ENCODE data around the gene KIF26B.

Gene KIF26B

GRCh38 chr1:245481261-245481660 lies 326.5 kb downstream of the KIF26B start:
- no peak for ATAC-seq
- TF ChIP-seq ZNF70 (CRISPR knock-in tag; IDR thresholded peaks at IDR 0.05) (no peak), TSHZ2 (CRISPR knock-in tag; IDR thresholded peaks at IDR 0.05) (no peak), GLIS3 (CRISPR knock-in tag; IDR thresholded peaks at IDR 0.05) (no peak), BACH2 (CRISPR knock-in tag; IDR thresholded peaks at IDR 0.05; ENCODE audit: borderline replicate concordance) (no peak), ISL1 (CRISPR knock-in tag; IDR thresholded peaks at IDR 0.05) (no peak), ZFP30 (CRISPR knock-in tag; IDR thresholded peaks at IDR 0.05) (no peak), ESRRG (CRISPR knock-in tag; IDR thresholded peaks at IDR 0.05) (no peak), PATZ1 (CRISPR knock-in tag; IDR thresholded peaks at IDR 0.05; ENCODE audit: borderline replicate concordance) (no peak), POU6F1 (CRISPR knock-in tag; IDR thresholded peaks at IDR 0.05; ENCODE audit: borderline replicate concordance, low read depth) (no peak), RARB (CRISPR knock-in tag; IDR thresholded peaks at IDR 0.05) (no peak), TOX (CRISPR knock-in tag; IDR thresholded peaks at IDR 0.05; ENCODE audit: borderline replicate concordance) (no peak), ZNF565 (CRISPR knock-in tag; conservative IDR thresholded peaks at IDR 0.05; ENCODE audit: low read depth) (no peak), CREB5 (CRISPR knock-in tag; IDR thresholded peaks at IDR 0.05; ENCODE audit: low read depth) (no peak), OSR1 (CRISPR knock-in tag; IDR thresholded peaks at IDR 0.05) (no peak)

GRCh38 chr1:245483247-245483646 lies 328.5 kb downstream of the KIF26B start:
- no peak for ATAC-seq
- TF ChIP-seq ZNF8 (CRISPR knock-in tag; IDR thresholded peaks at IDR 0.05) (no peak), ZNF70 (CRISPR knock-in tag; IDR thresholded peaks at IDR 0.05) (no peak), ZFP30 (CRISPR knock-in tag; IDR thresholded peaks at IDR 0.05) (no peak), CSRNP3 (CRISPR knock-in tag; IDR thresholded peaks at IDR 0.05) (no peak), ARNTL (CRISPR knock-in tag; IDR thresholded peaks at IDR 0.05; ENCODE audit: borderline replicate concordance, low read depth) (no peak), ISL1 (CRISPR knock-in tag; IDR thresholded peaks at IDR 0.05) (no peak), ESRRG (CRISPR knock-in tag; IDR thresholded peaks at IDR 0.05) (no peak), BACH2 (CRISPR knock-in tag; IDR thresholded peaks at IDR 0.05; ENCODE audit: borderline replicate concordance) (no peak), TCF4 (CRISPR knock-in tag; IDR thresholded peaks at IDR 0.05; ENCODE audit: borderline replicate concordance) (no peak), SNAI2 (CRISPR knock-in tag; IDR thresholded peaks at IDR 0.05) (no peak)

- no peak for ATAC-seq
- TF ChIP-seq PATZ1 (CRISPR knock-in tag; IDR thresholded peaks at IDR 0.05; ENCODE audit: borderline replicate concordance): no peak
- TF ChIP-seq ARNTL (CRISPR knock-in tag; IDR thresholded peaks at IDR 0.05; ENCODE audit: borderline replicate concordance, low read depth): no peak
- TF ChIP-seq TOX (CRISPR knock-in tag; IDR thresholded peaks at IDR 0.05; ENCODE audit: borderline replicate concordance): no peak
- no peak for TF ChIP-seq SNAI2 (CRISPR knock-in tag; IDR thresholded peaks at IDR 0.05)
- no peak for TF ChIP-seq CSDC2 (CRISPR knock-in tag; IDR thresholded peaks at IDR 0.05)
- no peak for TF ChIP-seq ESRRG (CRISPR knock-in tag; IDR thresholded peaks at IDR 0.05)
- TF ChIP-seq CSRNP3 (CRISPR knock-in tag; IDR thresholded peaks at IDR 0.05): no peak
- no peak for TF ChIP-seq RARB (CRISPR knock-in tag; IDR thresholded peaks at IDR 0.05)
- TF ChIP-seq TSHZ2 (CRISPR knock-in tag; IDR thresholded peaks at IDR 0.05): no peak
- TF ChIP-seq ZNF8 (CRISPR knock-in tag; IDR thresholded peaks at IDR 0.05): no peak
- no peak for TF ChIP-seq ZNF565 (CRISPR knock-in tag; conservative IDR thresholded peaks at IDR 0.05; ENCODE audit: low read depth)
- TF ChIP-seq BACH2 (CRISPR knock-in tag; IDR thresholded peaks at IDR 0.05; ENCODE audit: borderline replicate concordance): no peak
- TF ChIP-seq GLIS3 (CRISPR knock-in tag; IDR thresholded peaks at IDR 0.05): no peak
These were observed 329.4 kb downstream of the KIF26B start for GRCh38 chr1:245484176-245484575.

Data from SK-N-SH treated with all-trans-retinoic acid at 6 μM for 48 hours (cell line).